GM19328 (cell line): ENCODE results near the gene SMIM35.

Experiments
- ATAC-seq: cut with Tn5 transposase; IDR thresholded peaks from one replicate; pipeline ENCODE4 v1.9.1; 2021; ENCODE audit warnings: mild to moderate bottlenecking, moderate library complexity; ENCODE audit not compliant: unreplicated experiment

The SMIM35 gene

GRCh38 chr11:118086913-118087768, at the start of gene SMIM35:
TSS of gene SMIM35 (minus strand) at chr11:118086963. CDS start at chr11:118086757, 206 bp downstream.
- ATAC-seq = no peak

GRCh38 chr11:118136341-118136740, 49.6 kb upstream of the SMIM35 start:
- no peak for ATAC-seq

GRCh38 chr11:118135796-118136165, 49.0 kb upstream of the SMIM35 start:
- ATAC-seq = no peak

GRCh38 chr11:118135051-118135795, 48.5 kb upstream of the SMIM35 start:
- ATAC-seq = no peak

- no peak for ATAC-seq
These were observed 47.1 kb upstream of the SMIM35 start for GRCh38 chr11:118133816-118134215.

- ATAC-seq = no peak
These were observed 45.8 kb upstream of the SMIM35 start for GRCh38 chr11:118132385-118133151.

- ATAC-seq = no peak
These were observed 42.9 kb upstream of the SMIM35 start for GRCh38 chr11:118129471-118130172.

GRCh38 chr11:118128721-118129470, 42.1 kb upstream of the SMIM35 start:
- ATAC-seq = no peak

GRCh38 chr11:118128310-118128709, 41.5 kb upstream of the SMIM35 start:
- no peak for ATAC-seq

GRCh38 chr11:118126082-118126838, 39.5 kb upstream of the SMIM35 start:
- no peak for ATAC-seq

GRCh38 chr11:118124929-118125535, 38.3 kb upstream of the SMIM35 start:
- no peak for ATAC-seq

GRCh38 chr11:118120793-118121192, 34.0 kb upstream of the SMIM35 start:
- ATAC-seq = no peak

- no peak for ATAC-seq
These were observed 31.2 kb upstream of the SMIM35 start for GRCh38 chr11:118117790-118118601.

GRCh38 chr11:118115048-118115447, 28.3 kb upstream of the SMIM35 start:
- no peak for ATAC-seq

GRCh38 chr11:118114266-118114665, 27.5 kb upstream of the SMIM35 start:
- no peak for ATAC-seq

GRCh38 chr11:118112711-118113430, 26.1 kb upstream of the SMIM35 start:
- ATAC-seq = no peak

- no peak for ATAC-seq
These were observed 24.9 kb upstream of the SMIM35 start for GRCh38 chr11:118111744-118112035.
